Spinal cord (tissue), 10 donors: ENCODE data around the gene PRUNE2. TPM values are rescaled to one million over a fixed set of nuclear protein-coding genes. Genes with fewer than 3 reads are reported as not detected.

Experiments
- DNase-seq, 6 donors: peaks; one replicate each; pipeline versions ENCODE4 v3.0.0 to v3.0.0-alpha.2; 2013 to 2015; ENCODE audit warnings: low spot score in 6 of 6, low read depth in 4 of 6
- H3K27ac ChIP-seq: one replicate; pipeline ENCODE4 v1.5.1; 2013; ENCODE audit warnings: low read depth, low read length, control low read depth
- H3K27me3 ChIP-seq: one replicate; pipeline ENCODE4 v1.6.1; 2013; ENCODE audit warnings: low read length; ENCODE audit not compliant: control insufficient read depth, insufficient read depth
- H3K36me3 ChIP-seq: one replicate; pipeline ENCODE4 v1.6.1; 2013; ENCODE audit warnings: low read length; ENCODE audit not compliant: control insufficient read depth, insufficient read depth
- H3K4me1 ChIP-seq: one replicate; pipeline ENCODE4 v1.6.1; 2013; ENCODE audit warnings: low read length; ENCODE audit not compliant: control insufficient read depth, insufficient read depth
- H3K4me3 ChIP-seq: one replicate; pipeline ENCODE4 v1.5.1; 2013; ENCODE audit warnings: low read depth, low read length, control low read depth
- H3K9me3 ChIP-seq: one replicate; pipeline ENCODE4 v1.6.1; 2013; ENCODE audit warnings: low read length; ENCODE audit not compliant: control insufficient read depth, insufficient read depth
- WGBS: methylation state at CpG from one replicate; pipeline ENCODE4 v1.1.5; 2013; ENCODE audit warnings: missing lambda C conversion rate; ENCODE audit not compliant: insufficient coverage; 5-methylcytosine and 5-hydroxymethylcytosine counted together
- polyA plus RNA-seq, 2 donors: library from polyadenylated mRNA; unstranded; fragments of 120-200 nt; gene quantifications; one replicate each; pipeline ENCODE4 v1.2.1, GENCODE V29; 2013; ENCODE audit not compliant: insufficient read length in 2 of 2
- total RNA-seq, 2 donors: library from RNA; depleted of rRNA in 1 of 2; stranded (reverse); fragments of 120-200 nt in 1 of 2; fragments of >200 nt in 1 of 2; gene quantifications; one replicate each; pipeline versions ENCODE4 v1.2.3 to v1.2.4, GENCODE V29; 2013 to 2014
- donor health status: healthy.

The PRUNE2 gene
- total and polyA plus RNA-seq, 4 donors, result 19.7 to 166 (median 50.7) TPM

DNA sequence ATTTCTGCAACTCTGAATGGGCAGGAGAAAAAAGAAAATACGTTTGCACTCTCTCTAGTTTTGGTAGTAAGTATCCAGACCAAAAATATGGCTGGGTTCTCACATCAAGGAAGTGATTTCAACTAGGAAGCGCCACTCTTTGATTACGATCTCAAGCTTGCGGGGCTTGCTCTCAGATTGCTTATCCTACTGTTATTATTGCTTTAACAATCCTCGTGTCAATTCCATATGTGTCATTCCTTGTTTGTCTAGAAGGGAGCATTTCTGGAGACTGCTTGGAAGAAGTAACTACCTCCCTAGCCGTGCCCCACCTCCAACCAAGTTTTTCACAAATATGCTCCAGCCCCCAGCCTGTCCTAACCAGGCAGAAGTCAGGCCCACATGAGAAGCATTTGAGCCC is 3.5 kb downstream of the PRUNE2 start:
- Histone ChIP-seq H3K27ac (no peak overlapping the region), H3K36me3 (no peaks in the 10 kb centered on the region), H3K27me3 (peaks cover 3% of the 10 kb centered on the region), H3K4me3 (no peak overlapping the region), H3K4me1 (peaks cover 11% of the 10 kb centered on the region), H3K9me3 (no peaks in the 10 kb centered on the region)
- DNase-seq, result no peak
- WGBS, result 92% methylated on average over 2 of the region's 6 CpGs

DNA sequence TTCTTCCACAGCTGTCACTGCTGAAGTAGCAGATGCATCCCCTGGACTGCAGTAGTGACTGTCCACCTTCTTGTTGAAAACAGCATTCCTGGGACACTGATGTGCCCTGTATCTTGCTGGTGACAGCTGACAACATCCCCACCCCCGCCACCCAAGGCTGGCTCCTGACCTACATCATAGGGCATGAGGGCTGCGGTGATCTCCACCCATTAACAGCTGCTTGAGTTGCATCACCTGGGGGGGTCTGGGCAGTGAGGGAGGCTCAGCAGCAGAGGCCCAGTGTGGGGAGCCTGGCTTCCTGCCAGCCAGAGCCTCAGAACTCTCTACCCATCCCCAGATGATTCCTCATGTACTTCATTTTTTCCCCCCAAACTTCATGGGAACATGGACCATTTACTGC is 4.1 kb downstream of the PRUNE2 start:
- Histone ChIP-seq H3K9me3 (no peaks in the 10 kb centered on the region), H3K27ac (no peak overlapping the region), H3K36me3 (no peaks in the 10 kb centered on the region), H3K4me3 (no peak overlapping the region), H3K4me1 (peaks cover 11% of the 10 kb centered on the region), H3K27me3 (peaks cover 3% of the 10 kb centered on the region)
- DNase-seq, result no peak
- no CpG with 5 or more reads among the region's 2 CpGs for WGBS

DNA sequence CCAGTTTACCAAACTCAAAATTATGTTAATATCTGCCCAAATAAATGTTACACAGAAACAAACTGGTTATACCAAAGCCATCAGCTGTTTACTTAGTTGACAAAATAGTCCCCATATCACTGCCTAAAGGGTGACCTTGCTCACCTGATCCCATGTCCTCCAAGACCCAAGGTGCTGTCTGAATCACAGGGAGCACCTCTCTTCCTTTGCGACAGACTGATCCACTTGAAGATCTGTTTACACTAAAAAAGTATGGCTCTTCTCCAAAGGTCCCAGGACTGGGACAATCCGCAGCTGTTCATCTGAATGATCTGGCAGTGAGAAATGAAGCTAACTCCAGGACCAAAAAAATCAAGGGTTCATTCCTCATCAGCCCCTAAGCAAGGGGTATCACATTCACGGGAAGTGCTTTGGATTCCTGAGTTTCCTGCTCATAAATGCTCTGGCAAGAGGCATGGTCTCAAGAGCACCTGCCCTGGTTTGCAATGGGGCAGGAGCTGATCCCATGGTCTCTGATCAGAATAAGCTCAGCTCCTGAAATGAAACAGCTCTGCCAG is 5.0 kb downstream of the PRUNE2 start:
- H3K27ac ChIP-seq, result no peak overlapping the region
- H3K4me1 ChIP-seq, result peaks cover 6% of the 10 kb centered on the region
- H3K36me3 ChIP-seq, result no peaks in the 10 kb centered on the region
- DNase-seq, result no peak
- 79% methylated on average over 3 of the region's 3 CpGs for WGBS
- H3K4me3 ChIP-seq, result no peak overlapping the region
- H3K27me3 ChIP-seq, result peaks cover 3% of the 10 kb centered on the region
- no peaks in the 10 kb centered on the region for H3K9me3 ChIP-seq

DNA sequence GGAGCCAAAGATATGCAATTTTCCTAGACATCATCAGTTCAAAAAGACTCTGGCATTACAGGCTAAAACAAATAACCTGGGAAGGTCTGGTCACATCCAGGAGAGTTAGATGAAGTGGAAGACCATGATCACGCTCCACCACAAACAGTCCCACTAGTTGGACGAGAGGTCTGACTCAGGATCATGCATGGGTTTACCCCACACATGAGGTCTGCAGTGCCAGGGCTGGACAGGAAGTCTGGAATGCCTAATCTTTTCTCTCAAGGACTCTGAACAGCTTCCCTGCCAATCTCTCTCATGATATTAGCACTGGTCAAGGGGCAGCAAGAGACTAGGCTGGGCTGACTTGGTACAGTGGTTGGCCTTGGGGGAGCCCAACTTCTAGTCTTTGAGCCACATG is 7.1 kb downstream of the PRUNE2 start:
- Histone ChIP-seq H3K4me3 (no peak overlapping the region), H3K27ac (no peak overlapping the region), H3K27me3 (no peaks in the 10 kb centered on the region), H3K36me3 (no peaks in the 10 kb centered on the region), H3K4me1 (peaks cover 6% of the 10 kb centered on the region), H3K9me3 (no peaks in the 10 kb centered on the region)
- 100% methylated on average over 2 of the region's 2 CpGs for WGBS
- no peak for DNase-seq

DNA sequence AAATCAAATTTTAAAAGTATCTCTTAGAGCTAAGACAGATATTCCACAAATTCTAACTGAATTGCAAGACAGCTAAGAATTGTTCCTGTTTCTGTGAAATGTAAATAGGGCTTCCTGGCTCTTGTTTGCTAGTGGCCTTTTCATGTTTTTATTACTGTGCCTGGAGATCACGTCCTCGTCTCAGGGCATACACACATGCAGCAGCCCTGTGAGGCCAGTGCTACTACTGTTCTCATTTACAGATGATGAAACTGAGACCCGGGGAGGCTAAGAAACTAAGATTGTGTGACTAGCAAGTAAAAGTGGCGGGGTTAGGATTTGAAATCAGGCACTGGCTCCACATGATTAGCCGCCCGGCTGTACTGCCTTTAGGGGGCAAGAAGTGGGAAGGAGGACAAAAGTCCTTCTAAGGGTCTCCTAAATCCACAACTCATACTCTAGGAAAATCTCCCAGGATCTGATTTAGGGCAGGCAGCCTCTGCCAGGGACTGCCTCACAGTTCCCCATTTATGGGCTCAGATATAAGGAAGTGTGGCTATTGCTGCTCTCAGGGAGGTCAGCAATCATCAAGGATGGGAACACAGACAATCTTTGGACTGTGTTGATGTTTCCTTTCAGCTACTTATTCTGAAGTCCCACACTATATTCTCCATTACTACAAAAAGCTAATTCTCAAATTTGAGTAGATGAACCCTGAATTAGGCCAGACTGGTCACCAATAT is 7.9 kb downstream of the PRUNE2 start:
- Histone ChIP-seq H3K4me1 (peaks cover 6% of the 10 kb centered on the region), H3K9me3 (no peaks in the 10 kb centered on the region), H3K27me3 (no peaks in the 10 kb centered on the region), H3K4me3 (no peak overlapping the region), H3K36me3 (no peaks in the 10 kb centered on the region), H3K27ac (no peak overlapping the region)
- WGBS, result 64% methylated on average over 4 of the region's 6 CpGs
- no peak for DNase-seq

DNA sequence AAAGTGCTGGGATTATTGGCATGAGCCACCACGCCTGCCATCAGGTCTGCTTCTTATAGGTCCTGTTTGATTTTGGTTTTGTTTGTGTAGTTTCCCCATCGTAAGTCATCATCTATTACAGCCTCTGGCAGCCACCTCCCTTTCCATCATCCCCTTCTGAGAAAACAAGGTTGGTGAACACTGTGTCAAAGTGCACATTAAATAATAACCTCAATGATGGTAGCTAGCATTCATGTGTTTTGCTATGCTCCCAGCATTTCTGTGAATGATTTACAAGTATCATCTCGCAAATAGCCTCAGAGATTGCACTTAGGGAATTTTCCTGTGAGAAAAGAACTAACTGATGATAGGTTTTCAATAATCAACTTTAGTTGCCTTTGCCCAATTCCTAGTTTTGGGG is 9.9 kb downstream of the PRUNE2 start:
- no peaks in the 10 kb centered on the region for H3K27me3 ChIP-seq
- H3K4me1 ChIP-seq, result peaks cover 6% of the 10 kb centered on the region
- no CpG with 5 or more reads among the region's 3 CpGs for WGBS
- H3K9me3 ChIP-seq, result no peaks in the 10 kb centered on the region
- H3K27ac ChIP-seq, result no peak overlapping the region
- H3K4me3 ChIP-seq, result no peak overlapping the region
- no peaks in the 10 kb centered on the region for H3K36me3 ChIP-seq
- DNase-seq, result no peak

DNA sequence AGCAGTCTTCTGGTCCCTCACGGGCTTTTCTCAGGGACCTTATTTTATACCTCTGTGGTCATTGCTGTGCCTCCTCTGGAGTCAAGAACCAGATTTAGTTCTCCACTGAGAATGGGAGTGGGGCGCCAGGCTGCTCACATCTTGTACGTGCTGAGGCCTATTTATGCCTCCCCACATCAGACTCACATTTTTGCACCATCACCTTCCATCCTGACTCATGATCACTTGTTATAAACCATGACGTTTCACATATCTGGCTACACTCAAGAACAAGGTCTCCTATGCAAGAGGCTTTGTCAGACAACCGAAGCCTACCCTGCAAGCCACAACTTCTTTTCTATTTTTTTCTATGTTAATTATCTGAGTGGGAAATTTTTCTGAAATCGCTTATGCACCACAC is 10.7 kb downstream of the PRUNE2 start:
- Histone ChIP-seq H3K4me1 (peaks cover 6% of the 10 kb centered on the region), H3K36me3 (no peaks in the 10 kb centered on the region), H3K27ac (no peak overlapping the region), H3K4me3 (no peak overlapping the region), H3K27me3 (no peaks in the 10 kb centered on the region), H3K9me3 (peaks cover 1% of the 10 kb centered on the region)
- WGBS, result 95% methylated on average over 4 of the region's 6 CpGs
- DNase-seq, result no peak

DNA sequence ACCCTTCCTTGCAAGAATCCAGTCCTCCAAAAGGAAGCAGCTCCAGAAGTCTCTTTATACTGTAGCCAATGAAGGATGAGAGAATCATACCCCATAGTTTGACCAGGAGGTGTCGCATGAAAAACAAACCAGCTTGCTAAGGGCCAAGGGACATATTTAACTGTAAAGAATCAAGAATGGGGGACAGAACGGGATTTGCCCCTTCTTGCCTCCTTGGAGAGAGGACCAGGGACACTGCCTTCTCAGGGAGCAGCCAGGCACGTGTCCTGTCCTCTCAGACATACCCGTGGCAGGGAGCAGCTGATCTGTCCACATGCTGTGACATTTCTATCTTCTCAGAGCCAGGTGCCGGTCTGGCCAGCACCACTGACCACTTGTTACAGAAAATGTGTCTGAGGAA is 11.7 kb downstream of the PRUNE2 start:
- Histone ChIP-seq H3K4me1 (peaks cover 6% of the 10 kb centered on the region), H3K27me3 (no peaks in the 10 kb centered on the region), H3K36me3 (no peaks in the 10 kb centered on the region), H3K9me3 (peaks cover 1% of the 10 kb centered on the region), H3K4me3 (no peak overlapping the region), H3K27ac (peak overlapping the region; percentile 51)
- WGBS, result 72% methylated on average over 5 of the region's 5 CpGs
- DNase-seq, result no peak

DNA sequence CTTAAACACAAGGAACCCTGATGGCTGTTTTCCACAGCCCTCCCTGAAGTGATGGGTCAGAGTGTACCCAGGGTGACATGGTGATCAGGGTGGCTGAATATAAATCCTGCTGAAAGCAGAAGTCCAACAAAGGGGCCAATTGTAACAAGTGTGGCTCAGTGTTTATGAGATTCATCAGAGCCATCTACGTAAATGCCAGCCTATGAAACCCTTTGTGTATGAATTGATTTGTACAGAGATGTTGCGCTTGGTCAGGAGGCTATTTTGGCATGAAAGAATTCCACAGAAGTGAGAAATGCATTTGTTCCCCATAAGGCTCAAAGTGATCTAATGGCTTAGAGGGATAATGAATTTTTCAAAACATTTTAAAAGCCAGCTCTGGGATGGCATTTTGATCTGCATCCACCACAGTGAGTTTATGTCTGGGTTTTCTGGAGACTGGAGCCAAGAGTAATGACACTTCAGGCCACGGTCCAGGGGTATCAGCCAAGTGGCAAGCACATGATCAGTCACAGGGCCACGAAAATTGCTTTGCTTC is 12.4 kb downstream of the PRUNE2 start:
- DNase-seq, result peak in 2 of 6 donors; percentile 62 to 67
- Histone ChIP-seq H3K4me3 (no peak overlapping the region), H3K4me1 (peaks cover 6% of the 10 kb centered on the region), H3K9me3 (peaks cover 1% of the 10 kb centered on the region), H3K27ac (peak overlapping the region; percentile 26), H3K36me3 (no peaks in the 10 kb centered on the region), H3K27me3 (no peaks in the 10 kb centered on the region)
- 40% methylated on average over 1 of the region's 4 CpGs for WGBS

DNA sequence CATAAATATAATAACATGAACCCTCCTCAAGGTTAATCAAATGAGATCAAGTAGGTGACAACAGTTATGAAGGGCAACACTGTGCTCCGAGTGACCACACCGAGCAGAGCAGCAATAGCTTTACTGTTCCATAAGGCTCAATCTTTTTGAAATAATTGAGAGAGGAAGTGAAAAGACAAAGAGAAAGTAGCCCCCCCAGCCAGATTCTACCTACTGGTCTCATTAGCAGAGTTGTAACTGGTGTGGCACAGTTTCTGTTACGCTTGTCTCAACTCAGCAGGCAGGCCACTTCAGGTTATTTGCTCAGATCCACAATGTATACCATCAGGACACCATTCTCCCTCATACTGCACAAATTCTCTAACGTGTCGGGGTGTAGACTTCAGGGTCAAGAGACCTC is 14.0 kb downstream of the PRUNE2 start:
- Histone ChIP-seq H3K27ac (no peak overlapping the region), H3K4me1 (peaks cover 10% of the 10 kb centered on the region)

More for the DNA sequence above, 14.0 kb downstream of the PRUNE2 start:
- Histone ChIP-seq H3K4me3 (no peak overlapping the region), H3K36me3 (no peaks in the 10 kb centered on the region), H3K9me3 (peaks cover 1% of the 10 kb centered on the region), H3K27me3 (no peaks in the 10 kb centered on the region)
- WGBS, result 100% methylated on average over 1 of the region's 5 CpGs
- no peak for DNase-seq
